Activated B cell treated with CpG ODN at 0.5 μM for 24 hours (primary cell): ENCODE results near the gene KRTAP10-11. TPM values are rescaled to one million over a fixed set of nuclear protein-coding genes. Genes with fewer than 3 reads are reported as not detected.
"Not testable (repeated sequence)": the region's sequence is repeated elsewhere in the genome, so short reads cannot be mapped to it uniquely, and the experiment has no call there.

Experiments
- ATAC-seq: fragments of 200-7000 bp; cut with Tn5 transposase; one replicate; pipeline ENCODE4 v1.10.0; 2021; ENCODE audit warnings: low read depth, mild to moderate bottlenecking, moderate library complexity
- CTCF ChIA-PET: fragments of 350-600 bp; sonication (Branson Sonifier 250); formaldehyde crosslinking; loops from one replicate; lab custom pipeline; 2021; ENCODE audit warnings: antibody characterized with exemption; lab: Charles Lee
- POLR2A ChIA-PET: fragments of 350-600 bp; sonication (Branson Sonifier 250); formaldehyde crosslinking; loops from one replicate; lab custom pipeline; 2021; ENCODE audit warnings: antibody characterized with exemption; lab: Charles Lee
- DNase-seq: peaks from one replicate; pipeline ENCODE4 v3.0.0; 2022
- H3K27ac Mint-ChIP-seq: one replicate; pipeline ENCODE4 v1.8.0; 2020; ENCODE audit warnings: mixed read lengths
- H3K27me3 Mint-ChIP-seq: one replicate; pipeline ENCODE4 v1.8.0; 2021; ENCODE audit warnings: mixed read lengths
- H3K36me3 Mint-ChIP-seq: one replicate; pipeline ENCODE4 v1.8.0; 2021; ENCODE audit warnings: low read depth, mixed read lengths
- H3K4me1 Mint-ChIP-seq: one replicate; pipeline ENCODE4 v1.8.0; 2021; ENCODE audit warnings: mixed read lengths
- H3K4me3 Mint-ChIP-seq: one replicate; pipeline ENCODE4 v1.8.0; 2020; ENCODE audit warnings: mild to moderate bottlenecking, mixed read lengths
- H3K9me3 Mint-ChIP-seq: one replicate; pipeline ENCODE4 v1.8.0; 2020; ENCODE audit warnings: mixed read lengths
- CTCF ChIP-seq: fragments of 200-600 bp; IDR thresholded peaks from one replicate; pipeline ENCODE4 v1.8.0; 2022; ENCODE audit warnings: antibody characterized with exemption, mild to moderate bottlenecking
- intact Hi-C: fragments of 100-400 bp; cut with micrococcal nuclease; formaldehyde crosslinking; loops from one replicate; pipeline ENCODE4 v1.15.1; 2024
- total RNA-seq: library from RNA; stranded (reverse); gene quantifications from 2 replicates; pipeline ENCODE4 v1.2.3, GENCODE V29; 2022

Gene KRTAP10-11
- total RNA-seq, 1 donor from 2014 or later = not detected

- peaks cover 13% of the 10 kb centered on the region for H3K27me3 Mint-ChIP-seq
- ATAC-seq (no peak), DNase-seq (no peak)
- intact Hi-C loops = no loop called here
- ChIA-PET POLR2A (no interaction called here), CTCF (no interaction called here)
- no peaks in the 10 kb centered on the region for H3K36me3 Mint-ChIP-seq
- H3K4me1 Mint-ChIP-seq = no peaks in the 10 kb centered on the region
- TF ChIP-seq CTCF = no peak
- peaks cover 28% of the 10 kb centered on the region for H3K9me3 Mint-ChIP-seq
- H3K4me3 Mint-ChIP-seq = no peak overlapping the region
- H3K27ac Mint-ChIP-seq = no peak overlapping the region
Measured at GRCh38 chr21:44609193-44609592, 37.0 kb upstream of the KRTAP10-11 start.

- Mint-ChIP-seq H3K9me3 (peaks cover 24% of the 10 kb centered on the region), H3K27me3 (peaks cover 11% of the 10 kb centered on the region)
- H3K4me3 Mint-ChIP-seq, CTCF ChIA-PET, POLR2A ChIA-PET, H3K36me3 Mint-ChIP-seq, DNase-seq, ATAC-seq, H3K27ac Mint-ChIP-seq, intact Hi-C loops, H3K4me1 Mint-ChIP-seq: not testable (repeated sequence)
Measured at GRCh38 chr21:44610157-44610843, 35.9 kb upstream of the KRTAP10-11 start.

GRCh38 chr21:44611551-44611950 lies 34.7 kb upstream of the KRTAP10-11 start:
- no peak overlapping the region for H3K4me3 Mint-ChIP-seq
- no peaks in the 10 kb centered on the region for H3K4me1 Mint-ChIP-seq
- H3K27ac Mint-ChIP-seq = no peak overlapping the region
- H3K9me3 Mint-ChIP-seq = peaks cover 19% of the 10 kb centered on the region
- no peak for TF ChIP-seq CTCF
- intact Hi-C loops = no loop called here
- DNase-seq (no peak), ATAC-seq (no peak)
- CTCF ChIA-PET = no interaction called here
- H3K36me3 Mint-ChIP-seq = no peaks in the 10 kb centered on the region
- H3K27me3 Mint-ChIP-seq = peaks cover 9% of the 10 kb centered on the region
- POLR2A ChIA-PET = no interaction called here

GRCh38 chr21:44612029-44612486 lies 34.2 kb upstream of the KRTAP10-11 start, which contains the start of gene KRTAP10-8:
Gene KRTAP10-8, plus strand, starts transcription at chr21:44612079. Its CDS starts 22 bp downstream, at chr21:44612101.
- POLR2A ChIA-PET = no interaction called here
- Mint-ChIP-seq H3K27me3 (peaks cover 7% of the 10 kb centered on the region), H3K27ac (no peak within 1 kb of the TSS), H3K9me3 (peaks cover 18% of the 10 kb centered on the region), H3K4me1 (no peaks in the 10 kb centered on the region), H3K36me3 (no peaks in the 10 kb centered on the region), H3K4me3 (no peak within 1 kb of the TSS)
- no peak for TF ChIP-seq CTCF
- ATAC-seq = no peak
- intact Hi-C loops = no loop called here
- CTCF ChIA-PET = no interaction called here
- no peak for DNase-seq

- ChIA-PET POLR2A (no interaction called here), CTCF (no interaction called here)
- Mint-ChIP-seq H3K4me1 (no peaks in the 10 kb centered on the region), H3K27me3 (peaks cover 7% of the 10 kb centered on the region), H3K36me3 (no peaks in the 10 kb centered on the region), H3K4me3 (no peak overlapping the region), H3K9me3 (peaks cover 18% of the 10 kb centered on the region), H3K27ac (no peak overlapping the region)
- DNase-seq (no peak), ATAC-seq (no peak)
- intact Hi-C loops = no loop called here
- TF ChIP-seq CTCF = no peak
Measured at GRCh38 chr21:44612669-44613229, 33.5 kb upstream of the KRTAP10-11 start.
